Spleen (tissue), 7 donors: ENCODE results near the gene PRMT2.

Experiments
- CTCF ChIP-seq, 11 experiments: fragments of 200-600 bp in 7 of 11; fragments of 450-650 bp in 4 of 11; sonication (generic) in 4 of 11; IDR thresholded peaks in 8 of 11; conservative IDR thresholded peaks in 3 of 11; 1 replicate in 7 of 11; 2 replicates in 4 of 11; pipeline versions ENCODE4 v1.4.0 to v1.8.0; 2016 to 2021; ENCODE audit warnings: antibody characterized with exemption in 11 of 11, inconsistent platforms in 4 of 11, mild to moderate bottlenecking in 1 of 11
- POLR2A ChIP-seq, 3 donors: fragments of 450-650 bp; IDR thresholded peaks; one replicate each; pipeline ENCODE4 v1.5.1; 2017; ENCODE audit warnings: antibody characterized with exemption in 3 of 3, mild to moderate bottlenecking in 1 of 3
- POLR2AphosphoS5 ChIP-seq, 3 donors: sonication (generic); formaldehyde crosslinking; IDR thresholded peaks; one replicate each; pipeline ENCODE4 v1.5.1; 2017; ENCODE audit warnings: antibody characterized with exemption in 3 of 3
- donor health status: DM: no; HTN: no; CAD: no; lungs with moderate emphysema.
- donor health status: DM: no; HTN: no; CAD: no.
- donor health status: DM: no; HTN: no; CAD: no.

DNA sequence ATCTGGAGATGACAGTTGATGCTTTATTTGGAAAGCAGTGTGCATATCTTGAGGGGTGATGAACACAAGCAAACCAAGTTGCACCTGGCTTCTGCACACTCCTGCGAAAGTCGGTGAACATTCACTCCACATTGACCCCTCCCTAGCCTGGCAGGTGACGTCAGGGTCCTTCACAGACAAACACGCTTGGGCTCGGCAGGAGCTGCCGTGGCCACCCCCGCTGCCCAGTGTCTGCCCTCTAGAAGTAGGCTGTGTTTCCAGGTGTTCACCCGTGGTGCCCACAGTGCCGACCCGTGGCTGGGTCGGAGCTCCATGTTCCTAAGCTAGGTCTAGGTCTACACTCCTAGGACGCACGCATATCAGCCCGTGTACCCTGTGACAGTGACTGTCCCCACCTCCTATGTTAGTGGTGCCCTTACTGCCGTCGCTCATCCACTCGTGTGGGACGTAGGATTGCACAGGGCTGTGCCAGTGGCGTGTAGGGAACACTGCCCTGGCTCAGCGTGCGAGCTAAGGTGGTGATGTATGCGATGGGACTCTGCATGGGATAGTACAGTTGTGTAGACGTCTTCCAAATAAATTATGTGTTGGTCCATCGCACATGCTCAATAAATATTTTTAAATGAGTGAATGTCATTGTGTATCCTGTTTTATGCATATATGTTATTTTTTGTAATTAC is 29.0 kb downstream of the PRMT2 start:
- TF ChIP-seq CTCF (IDR thresholded peaks at IDR 0.05 in 8 of 11, conservative IDR thresholded peaks at IDR 0.05 in 3 of 11) (no peak), POLR2A (IDR thresholded peaks at IDR 0.05) (no peak), POLR2AphosphoS5 (IDR thresholded peaks at IDR 0.05) (peak in 2 of 3 donors; percentile 43 to 50)
